Esophagus mucosa (tissue), 1 donor: ENCODE results near the gene CDHR5. TPM values are rescaled to one million over a fixed set of nuclear protein-coding genes. Genes with fewer than 3 reads are reported as not detected.
A peak's percentile ranks its signal among the peaks of the same experiment; 100 is the strongest.
"Not testable (repeated sequence)": the region's sequence is repeated elsewhere in the genome, so short reads cannot be mapped to it uniquely, and the experiment has no call there.

Experiments
- ATAC-seq: fragments of 200-7000 bp; cut with Tn5 transposase; one replicate; pipeline ENCODE4 v1.9.1; 2020
- total RNA-seq: library from RNA; stranded (reverse); gene quantifications from one replicate; pipeline ENCODE4 v1.2.4, GENCODE V29; 2023
- donor health status: DM: yes; HTN: yes; CAD: no.

The CDHR5 gene
- total RNA-seq, result not detected

GRCh38 chr11:624705-625635, at the start of gene CDHR5:
Gene CDHR5, minus strand, starts transcription at chr11:624955. Its CDS starts 53 bp downstream, at chr11:624902.
- ATAC-seq, result peak; percentile 22

- no peak for ATAC-seq
Measured at GRCh38 chr11:674406-674805, 49.7 kb upstream of the CDHR5 start.

- ATAC-seq, result no peak
Measured at GRCh38 chr11:673866-674265, 49.1 kb upstream of the CDHR5 start.

GRCh38 chr11:665704-666281, 41.0 kb upstream of the CDHR5 start:
- ATAC-seq, result peak; percentile 65

DNA sequence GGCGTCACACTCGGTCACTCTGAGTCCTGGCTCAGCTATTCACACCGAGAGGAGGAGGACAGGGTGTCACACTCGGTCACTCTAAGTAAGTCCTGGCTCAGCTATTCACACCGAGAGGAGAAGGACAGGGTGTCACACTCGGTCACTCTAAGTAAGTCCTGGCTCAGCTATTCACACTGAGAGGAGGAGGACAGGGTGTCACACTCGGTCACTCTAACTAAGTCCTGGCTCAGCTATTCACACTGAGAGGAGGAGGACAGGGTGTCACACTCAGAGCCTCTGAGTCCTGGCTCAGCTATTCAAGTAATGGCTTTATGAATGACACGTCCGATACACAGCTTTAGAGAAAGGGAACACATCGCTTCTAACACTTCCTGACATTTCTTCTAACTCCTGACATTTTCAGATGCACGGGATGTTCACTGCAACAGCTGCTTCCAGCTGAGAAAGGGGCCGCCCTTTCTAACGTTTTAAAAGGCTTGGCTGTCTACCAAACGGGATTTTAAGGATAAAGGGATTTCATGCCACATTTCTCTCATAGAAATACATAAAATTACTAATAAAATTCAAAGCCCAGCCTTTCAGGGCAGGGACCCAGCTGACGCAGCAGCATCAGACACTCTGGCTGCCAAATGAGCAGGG, 40.4 kb upstream of the CDHR5 start:
- no peak for ATAC-seq

GRCh38 chr11:662689-663274, 38.0 kb upstream of the CDHR5 start:
- ATAC-seq, result peak; percentile 65

DNA sequence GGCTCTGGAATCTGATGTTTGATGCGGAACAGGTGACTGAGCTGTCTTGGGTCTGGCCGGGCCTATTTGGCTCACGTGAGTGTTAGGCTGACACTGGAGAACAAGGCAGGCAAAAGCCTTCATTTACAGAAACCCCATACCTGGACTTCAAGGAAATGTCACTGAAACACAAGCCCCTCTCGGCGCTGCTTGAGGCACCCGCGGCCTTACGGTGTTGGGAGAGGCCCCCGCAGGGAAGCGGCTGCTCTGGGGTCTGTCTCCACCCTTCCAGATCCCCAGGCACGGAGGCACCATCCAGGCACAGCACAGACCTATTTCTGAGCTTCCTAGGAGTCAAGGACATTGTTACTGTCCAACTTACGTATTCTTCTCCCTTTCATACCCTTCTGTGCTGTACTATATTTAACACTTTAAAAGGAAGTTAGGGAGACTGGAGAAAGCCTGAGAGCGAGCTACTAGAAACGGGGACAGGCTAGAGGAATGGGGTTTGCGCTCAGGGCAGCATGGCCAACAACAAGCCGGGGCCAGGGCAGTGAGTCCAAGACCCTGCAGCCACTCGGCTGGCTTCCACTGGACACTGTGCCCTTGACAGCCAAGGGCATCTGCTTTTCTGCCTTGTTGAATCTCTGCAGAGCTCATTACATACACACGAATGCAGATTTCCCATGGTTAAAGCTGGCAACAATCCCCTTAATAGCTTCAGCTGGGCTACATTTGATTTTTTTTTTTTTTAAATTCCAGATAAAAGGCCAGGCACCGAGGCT, 36.1 kb upstream of the CDHR5 start:
- ATAC-seq, result no peak

DNA sequence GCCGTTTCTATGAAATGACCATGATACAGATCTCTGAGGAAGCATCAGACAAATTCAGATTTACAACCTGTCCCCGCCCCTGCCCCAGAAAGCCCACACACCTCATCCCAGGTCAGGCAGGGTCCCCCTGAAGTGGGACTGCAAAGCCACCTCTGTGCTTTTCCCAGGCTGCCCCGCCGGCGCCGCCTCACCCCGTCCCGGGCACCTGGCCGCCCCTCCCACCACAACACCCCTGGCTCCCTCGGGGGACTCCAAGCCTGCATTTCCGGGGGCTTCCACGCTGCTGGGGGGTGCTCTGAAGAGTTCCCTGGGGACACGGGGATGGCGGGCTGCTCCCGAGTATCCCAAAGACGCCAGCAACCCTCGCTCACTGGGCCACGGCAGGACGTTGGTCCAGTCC, 35.5 kb upstream of the CDHR5 start:
- no peak for ATAC-seq

GRCh38 chr11:659532-660085, 34.9 kb upstream of the CDHR5 start:
- no peak for ATAC-seq

DNA sequence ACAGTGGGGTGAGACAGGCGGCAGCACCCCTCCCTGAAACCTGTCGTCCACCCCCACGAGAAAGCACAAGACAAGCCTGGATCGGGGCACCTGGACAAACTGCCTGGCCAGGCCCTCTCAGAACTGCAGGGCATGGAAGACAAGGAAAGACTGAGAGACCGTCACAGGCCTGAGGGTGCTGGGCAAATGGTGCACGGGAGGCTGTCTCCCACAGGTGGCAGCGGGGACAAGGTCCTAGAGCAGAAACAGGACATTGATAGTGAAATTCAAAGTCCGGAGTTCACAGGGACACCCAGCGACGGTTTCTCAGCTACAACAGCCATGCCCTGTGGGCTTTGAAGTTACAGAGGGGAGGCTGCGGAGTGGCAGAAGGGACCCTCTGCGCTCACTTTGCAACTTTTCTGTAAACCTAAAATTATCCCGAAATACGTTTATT, 33.0 kb upstream of the CDHR5 start:
- no peak for ATAC-seq

DNA sequence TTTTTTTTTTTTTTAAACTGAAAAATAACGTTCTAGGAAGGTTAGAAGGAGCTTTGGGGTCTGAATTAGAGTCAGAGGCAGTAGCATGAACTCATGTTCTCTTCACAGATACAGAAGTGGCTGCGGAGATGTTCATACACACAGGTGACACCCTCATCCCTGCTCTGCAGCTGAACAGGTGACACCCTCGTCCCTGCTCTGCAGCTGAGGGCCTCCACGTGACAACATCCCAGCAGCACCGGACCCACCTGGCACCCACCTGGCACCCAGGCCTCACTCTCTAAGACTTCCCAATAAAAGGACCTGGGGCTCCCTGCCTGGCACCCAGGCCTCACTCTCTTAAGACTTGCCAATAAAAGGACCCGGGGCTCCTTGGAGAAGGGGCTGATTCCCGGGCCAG, 32.1 kb upstream of the CDHR5 start:
- no peak for ATAC-seq

- ATAC-seq, result no peak
Measured at GRCh38 chr11:656426-656825, 31.7 kb upstream of the CDHR5 start.

- no peak for ATAC-seq
Measured at GRCh38 chr11:655036-655726, 30.4 kb upstream of the CDHR5 start.

DNA sequence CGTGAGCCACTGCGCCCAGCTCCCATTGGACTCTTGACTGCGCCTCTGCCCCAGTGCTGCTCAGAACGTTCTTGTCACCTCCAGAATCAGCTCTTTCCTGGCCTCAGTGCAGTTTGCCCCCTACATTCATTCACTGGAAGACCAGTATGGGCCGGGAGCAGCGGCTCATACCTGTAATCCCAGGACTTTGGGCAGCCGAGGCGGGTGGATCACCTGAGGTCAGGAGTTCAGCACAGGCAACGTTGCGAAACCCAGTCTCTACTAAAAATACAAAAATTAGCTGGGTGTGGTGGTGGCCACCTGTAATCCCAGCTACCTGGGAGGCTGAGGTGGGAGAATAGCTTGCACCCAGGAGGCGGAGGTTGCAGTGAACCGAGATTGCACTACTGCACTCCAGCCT, 29.7 kb upstream of the CDHR5 start:
- not testable (repeated sequence) for ATAC-seq

- ATAC-seq, result peak; percentile 28
Measured at GRCh38 chr11:653837-654236, 29.1 kb upstream of the CDHR5 start.

GRCh38 chr11:653136-653535, 28.4 kb upstream of the CDHR5 start:
- not testable (repeated sequence) for ATAC-seq

DNA sequence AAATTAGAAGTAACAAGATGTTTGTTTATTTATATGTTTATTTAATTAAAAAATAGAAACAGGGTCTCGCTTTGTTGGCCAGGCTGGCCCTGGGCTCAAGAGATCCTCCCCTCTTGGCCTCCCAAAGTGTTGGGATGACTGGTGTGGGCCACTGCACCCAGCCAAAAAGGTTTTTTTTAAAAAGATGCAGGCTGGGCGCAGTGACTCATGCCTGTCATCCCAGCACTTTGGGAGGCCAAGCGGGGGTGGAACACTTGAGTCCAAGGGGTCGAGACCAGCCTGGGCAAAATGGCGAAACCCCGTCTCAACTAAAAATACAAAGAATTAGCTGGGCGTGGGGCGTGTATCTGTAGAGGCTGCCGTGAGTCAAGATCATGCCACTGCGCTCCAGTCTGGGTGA, 25.7 kb upstream of the CDHR5 start:
- ATAC-seq, result no peak

- not testable (repeated sequence) for ATAC-seq
Measured at GRCh38 chr11:647672-648158, 23.0 kb upstream of the CDHR5 start.

- ATAC-seq, result no peak
Measured at GRCh38 chr11:646214-646613, 21.5 kb upstream of the CDHR5 start.

GRCh38 chr11:645536-645935, 20.8 kb upstream of the CDHR5 start:
- ATAC-seq, result no peak
